Pancreas (tissue), 10 donors: ENCODE measurements around the gene KCNJ9. TPM values are rescaled to one million over a fixed set of nuclear protein-coding genes. Genes with fewer than 3 reads are reported as not detected.

Experiments used
- ATAC-seq, 4 donors: fragments of 200-7000 bp; cut with Tn5 transposase; one replicate each; pipeline versions ENCODE4 v1.8.0 to v1.9.1; 2020; ENCODE audit warnings: mild to moderate bottlenecking in 4 of 4, moderate library complexity in 4 of 4
- DNase-seq, 6 donors: peaks; one replicate each; pipeline ENCODE4 v3.0.0-alpha.2; 2020
- FAIRE-seq: peaks from 2 replicates; lab custom pipeline; 2012; peaks lifted over from hg19 to GRCh38; lab: Jason Lieb, UNC
- H3K27ac ChIP-seq, 4 donors: fragments of 200-600 bp; sonication (generic); 1 replicate in 3 of 4; 2 replicates in 1 of 4; pipeline versions ENCODE4 v1.5.0 to v1.8.0; 2020
- H3K27me3 ChIP-seq, 4 donors: fragments of 200-600 bp; one replicate each; pipeline ENCODE4 v1.8.0; 2021
- H3K36me3 ChIP-seq, 3 donors: fragments of 200-600 bp; sonication (generic) in 1 of 3; one replicate each; pipeline versions ENCODE4 v1.5.0 to v1.8.0; 2020 to 2021
- H3K4me1 ChIP-seq, 3 donors: fragments of 200-600 bp; one replicate each; pipeline ENCODE4 v1.8.0; 2021
- H3K4me3 ChIP-seq, 4 donors: fragments of 200-600 bp; sonication (generic) in 2 of 4; one replicate each; pipeline versions ENCODE4 v1.5.0 to v1.8.0; 2020 to 2021
- H3K9me3 ChIP-seq, 4 donors: fragments of 200-600 bp; one replicate each; pipeline ENCODE4 v1.8.0; 2021
- WGBS, 2 donors: extraction: QIAGEN DNeasy Blood & Tissue Kit; methylation state at CpG; one replicate each; pipeline ENCODE4 v1.1.7; 2013; 5-methylcytosine and 5-hydroxymethylcytosine counted together
- intact Hi-C, 3 donors: fragments of 100-400 bp; cut with DNase I; formaldehyde crosslinking; loops; one replicate each; pipeline versions ENCODE4 v1.11.1 to v1.14.2; 2022
- polyA plus RNA-seq, 2 donors: library from polyadenylated mRNA; stranded (reverse); fragments of 200-250 nt; gene quantifications; one replicate each; pipeline ENCODE4 v1.2.3, GENCODE V29; 2013
- total RNA-seq, 6 donors: library from RNA; stranded (reverse); fragmentation: NEBNext Ultra II Directional in 4 of 6; extraction: Animal tissue kit (Norgen Biotek cat#: 25700) in 4 of 6; gene quantifications; one replicate each; pipeline versions ENCODE4 v1.2.1 to v1.2.4, GENCODE V29; 2021 to 2023
- TF ChIP-seq, protein P1 (sequence below), 4 donors: fragments of 200-600 bp; sonication (generic) in 3 of 4; IDR thresholded peaks; one replicate each; pipeline versions ENCODE4 v1.5.0 to v1.8.0; 2021; ENCODE audit warnings: antibody characterized with exemption in 4 of 4
- donor health status: healthy with polysubstance abuse.
- donor health status: DM: no; HTN: no; CAD: no; lungs with moderate emphysema.
- donor health status: DM: no; HTN: no; CAD: no.
- donor health status: control.
- donor health status: control.
- donor health status: Bipolar disorder and iron deficiency.
- donor health status: DM: yes; HTN: yes; CAD: no.
- donor health status: DM: no; HTN: no; CAD: no.
- donor health status: DM: no; HTN: no; CAD: no.
- donor health status: DM: yes; HTN: yes; CAD: no.

KCNJ9 gene
- total and polyA plus RNA-seq, 8 donors: 0.02 to 0.04 TPM; not detected in 6

DNA sequence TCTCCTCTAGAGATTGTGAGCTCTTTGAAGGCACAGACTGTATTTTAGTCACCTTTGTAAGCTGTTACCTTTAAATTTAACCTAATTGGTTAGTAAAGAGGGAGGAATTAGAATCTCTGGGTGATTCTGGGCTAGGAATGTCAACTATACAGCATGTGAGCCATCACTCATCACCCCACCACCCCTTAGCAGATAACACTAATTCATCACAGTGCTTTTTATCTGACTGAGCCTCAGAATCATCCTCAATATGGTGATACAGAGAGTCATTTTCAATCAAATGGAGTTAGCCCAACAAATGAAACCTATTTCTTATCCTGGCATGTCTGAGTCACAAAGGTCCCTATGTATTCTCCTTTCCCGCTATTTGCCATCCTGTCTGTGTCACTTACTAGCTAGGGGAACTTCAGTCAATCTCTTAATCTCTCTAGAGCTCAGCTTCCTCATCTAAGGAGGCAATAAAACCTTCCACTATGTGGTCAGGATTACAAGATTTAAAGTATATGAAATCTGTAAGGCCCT is 24.6 kb upstream of the KCNJ9 start:
- Histone ChIP-seq H3K4me1 (no peaks in the 10 kb centered on the region), H3K9me3 (no peaks in the 10 kb centered on the region), H3K4me3 (no peak overlapping the region), H3K36me3 (no peaks in the 10 kb centered on the region), H3K27me3 (no peaks in the 10 kb centered on the region), H3K27ac (no peak overlapping the region)
- WGBS, 2 donors: 83 to 91% methylated on average over 1 of the region's 1 CpG
- no peak for FAIRE-seq
- ATAC-seq: no peak
- TF ChIP-seq, protein P1, sequence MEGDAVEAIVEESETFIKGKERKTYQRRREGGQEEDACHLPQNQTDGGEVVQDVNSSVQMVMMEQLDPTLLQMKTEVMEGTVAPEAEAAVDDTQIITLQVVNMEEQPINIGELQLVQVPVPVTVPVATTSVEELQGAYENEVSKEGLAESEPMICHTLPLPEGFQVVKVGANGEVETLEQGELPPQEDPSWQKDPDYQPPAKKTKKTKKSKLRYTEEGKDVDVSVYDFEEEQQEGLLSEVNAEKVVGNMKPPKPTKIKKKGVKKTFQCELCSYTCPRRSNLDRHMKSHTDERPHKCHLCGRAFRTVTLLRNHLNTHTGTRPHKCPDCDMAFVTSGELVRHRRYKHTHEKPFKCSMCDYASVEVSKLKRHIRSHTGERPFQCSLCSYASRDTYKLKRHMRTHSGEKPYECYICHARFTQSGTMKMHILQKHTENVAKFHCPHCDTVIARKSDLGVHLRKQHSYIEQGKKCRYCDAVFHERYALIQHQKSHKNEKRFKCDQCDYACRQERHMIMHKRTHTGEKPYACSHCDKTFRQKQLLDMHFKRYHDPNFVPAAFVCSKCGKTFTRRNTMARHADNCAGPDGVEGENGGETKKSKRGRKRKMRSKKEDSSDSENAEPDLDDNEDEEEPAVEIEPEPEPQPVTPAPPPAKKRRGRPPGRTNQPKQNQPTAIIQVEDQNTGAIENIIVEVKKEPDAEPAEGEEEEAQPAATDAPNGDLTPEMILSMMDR (IDR thresholded peaks at IDR 0.05): no peak
- intact Hi-C loops: no loop called here
- DNase-seq: no peak

DNA sequence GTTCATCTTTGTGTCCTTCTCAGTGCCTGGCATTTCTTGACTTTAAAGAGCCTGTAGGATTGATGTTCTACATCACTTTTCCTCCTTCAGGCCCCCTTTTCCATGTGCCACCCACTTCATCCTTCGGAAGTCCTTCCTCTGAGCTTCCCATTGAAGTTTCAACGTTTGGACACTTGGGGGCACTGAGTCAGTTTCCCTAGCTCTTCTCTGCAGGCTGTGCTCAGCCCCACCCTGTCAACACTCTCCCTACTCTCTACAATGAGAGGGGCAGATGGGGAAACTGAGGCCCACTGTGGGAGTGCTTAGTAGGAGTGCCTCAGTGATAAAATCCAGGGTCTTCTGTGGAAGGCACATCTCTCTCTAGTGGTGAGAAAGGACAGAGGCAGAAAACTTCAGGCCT is 23.3 kb upstream of the KCNJ9 start:
- Histone ChIP-seq H3K9me3 (no peaks in the 10 kb centered on the region), H3K4me1 (no peaks in the 10 kb centered on the region), H3K27ac (no peak overlapping the region), H3K4me3 (no peak overlapping the region), H3K27me3 (no peaks in the 10 kb centered on the region), H3K36me3 (no peaks in the 10 kb centered on the region)
- DNase-seq (no peak), FAIRE-seq (no peak), ATAC-seq (no peak)
- intact Hi-C loops: no loop called here
- WGBS, 2 donors: 32 to 42% methylated on average over 2 of the region's 2 CpGs
- TF ChIP-seq, protein P1 (IDR thresholded peaks at IDR 0.05): no peak

DNA sequence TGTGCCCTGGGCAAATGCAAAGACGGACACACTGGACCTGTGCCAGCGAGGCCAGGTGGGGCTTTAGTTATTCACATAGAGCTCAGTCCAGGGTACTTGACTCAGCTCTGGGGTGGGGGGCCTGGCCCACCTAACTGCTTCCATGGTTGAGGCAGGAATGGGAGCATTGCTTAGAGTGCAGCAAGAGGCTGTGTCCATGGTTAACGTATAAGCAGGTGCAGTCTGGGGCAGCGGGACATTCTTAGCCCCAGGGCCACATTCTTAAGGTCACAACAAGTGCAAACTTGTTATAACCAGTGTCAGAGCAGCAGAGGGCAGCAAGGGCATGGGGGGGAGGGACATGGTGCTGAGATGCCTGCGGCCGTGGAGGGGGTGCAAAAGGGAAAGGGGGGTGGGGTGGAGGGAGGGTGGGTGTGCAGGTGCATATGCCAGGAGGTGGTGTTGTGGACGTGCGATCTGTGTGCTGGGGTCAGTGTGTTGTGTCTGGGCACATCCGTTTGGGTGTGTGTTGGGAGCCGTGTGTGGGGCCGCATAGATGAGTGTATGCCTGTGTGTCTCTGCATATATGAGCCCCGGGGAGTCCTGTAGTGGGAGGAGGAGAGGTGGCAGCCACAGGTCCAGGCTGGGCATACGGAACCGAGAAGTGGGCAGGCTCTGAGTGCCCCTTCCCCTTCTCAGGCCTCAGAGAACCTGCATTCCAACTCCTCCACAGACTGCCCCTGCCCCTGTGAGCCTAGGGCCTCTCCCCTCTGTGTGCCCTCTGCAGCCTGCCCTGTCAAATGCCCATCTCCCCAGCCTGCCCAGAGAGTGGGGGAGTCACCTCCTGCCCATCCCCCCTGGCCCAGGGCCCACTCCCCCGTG is 19.7 kb upstream of the KCNJ9 start:
- TF ChIP-seq, protein P1 (IDR thresholded peaks at IDR 0.05): no peak
- ATAC-seq (no peak), FAIRE-seq (no peak), DNase-seq (no peak)
- intact Hi-C loops: no loop called here
- Histone ChIP-seq H3K9me3 (no peaks in the 10 kb centered on the region), H3K36me3 (no peaks in the 10 kb centered on the region), H3K27me3 (no peaks in the 10 kb centered on the region), H3K27ac (no peak overlapping the region), H3K4me1 (no peaks in the 10 kb centered on the region), H3K4me3 (no peak overlapping the region)
- WGBS, 2 donors: 48% methylated on average over 15 of the region's 15 CpGs

DNA sequence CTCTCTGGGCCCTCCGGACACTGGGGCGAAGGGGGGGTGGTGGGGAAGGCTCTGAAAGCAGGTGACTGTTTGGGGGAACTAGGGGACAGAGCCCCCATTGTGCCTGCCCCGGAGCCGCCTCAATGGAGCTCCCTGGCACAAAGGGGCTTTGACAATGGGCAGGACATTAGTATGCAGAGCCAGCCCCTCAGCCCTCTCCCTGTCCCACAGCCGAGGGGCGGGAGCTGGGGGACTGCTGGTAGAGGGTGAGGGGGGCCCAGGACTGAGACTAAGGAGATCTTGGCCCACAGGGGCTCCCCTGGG is 19.2 kb upstream of the KCNJ9 start:
- Histone ChIP-seq H3K4me1 (no peaks in the 10 kb centered on the region), H3K9me3 (no peaks in the 10 kb centered on the region), H3K27ac (no peak overlapping the region), H3K36me3 (no peaks in the 10 kb centered on the region), H3K4me3 (no peak overlapping the region), H3K27me3 (no peaks in the 10 kb centered on the region)
- ATAC-seq (no peak), DNase-seq (no peak), FAIRE-seq (no peak)
- intact Hi-C loops: no loop called here
- TF ChIP-seq, protein P1 (IDR thresholded peaks at IDR 0.05): no peak
- 67 to 86% methylated on average over 6 of the region's 6 CpGs for WGBS, 2 donors

DNA sequence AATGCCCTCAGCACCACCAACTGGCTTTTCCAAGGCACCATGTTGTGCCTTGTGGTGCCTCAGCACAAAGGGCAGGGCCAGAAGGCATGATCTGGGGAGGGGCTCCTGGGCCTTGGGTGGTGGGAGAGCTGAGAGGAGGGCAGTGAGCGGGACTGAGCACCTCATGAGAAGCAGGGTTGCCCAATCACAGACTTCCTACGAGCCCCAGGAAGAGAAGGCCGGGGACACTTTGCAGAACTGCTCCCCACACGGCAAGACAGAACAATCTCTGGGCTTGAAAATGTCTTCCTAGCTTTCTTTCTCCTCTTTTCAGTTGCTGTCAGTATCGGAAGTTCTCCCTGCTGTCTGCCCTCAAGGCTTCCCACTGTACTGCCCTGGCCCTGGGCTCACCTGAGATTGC is 18.2 kb upstream of the KCNJ9 start:
- no peaks in the 10 kb centered on the region for H3K4me1 ChIP-seq
- TF ChIP-seq, protein P1 (IDR thresholded peaks at IDR 0.05): no peak
- intact Hi-C loops: no loop called here
- H3K36me3 ChIP-seq: no peaks in the 10 kb centered on the region
- FAIRE-seq: no peak
- no peak overlapping the region for H3K4me3 ChIP-seq
- WGBS, 2 donors: 87 to 91% methylated on average over 5 of the region's 5 CpGs
- no peak overlapping the region for H3K27ac ChIP-seq
- H3K9me3 ChIP-seq: no peaks in the 10 kb centered on the region
- no peak for DNase-seq
- ATAC-seq: no peak
- no peaks in the 10 kb centered on the region for H3K27me3 ChIP-seq
